Hepatic stellate cell (primary cell): ENCODE data around the gene USH1C.
A peak's percentile ranks its signal among the peaks of the same experiment; 100 is the strongest.

ENCODE experiments used
- DNase-seq: peaks from one replicate; pipeline ENCODE4 v3.0.0; 2011; ENCODE audit warnings: low spot score

Gene USH1C

DNA sequence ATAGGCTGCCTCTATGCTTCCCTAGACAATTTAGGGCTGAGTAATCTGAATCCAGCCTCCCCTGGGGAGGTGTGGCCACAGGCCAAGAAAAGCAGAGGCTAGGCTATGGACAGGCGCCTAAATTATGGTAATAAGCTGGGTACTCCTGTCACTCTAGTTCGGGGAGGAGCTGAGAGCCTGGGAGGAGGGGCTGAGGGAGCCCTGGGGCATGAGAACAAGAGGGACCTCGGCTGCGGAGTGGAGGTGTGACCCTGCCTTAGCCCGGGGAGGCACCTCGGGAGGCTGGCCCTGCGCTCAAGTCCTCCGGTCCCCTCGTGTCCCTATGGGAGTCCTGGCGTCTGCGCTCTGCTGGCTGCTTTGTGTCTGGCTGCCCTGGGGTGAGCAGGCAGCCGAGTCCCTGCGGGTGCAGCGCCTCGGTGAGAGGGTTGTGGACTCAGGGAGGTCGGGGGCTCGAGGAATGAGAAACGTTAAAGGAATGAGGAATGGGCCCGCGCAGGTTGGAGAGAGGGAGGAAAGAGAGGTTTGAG, 2.9 kb upstream of the USH1C start, which contains the start of gene OTOG:
OTOG (plus strand) TSS at position 209 of the 527 bp plus-strand sequence; CDS start at position 323, 114 bp downstream.
- DNase-seq, result no peak

DNA sequence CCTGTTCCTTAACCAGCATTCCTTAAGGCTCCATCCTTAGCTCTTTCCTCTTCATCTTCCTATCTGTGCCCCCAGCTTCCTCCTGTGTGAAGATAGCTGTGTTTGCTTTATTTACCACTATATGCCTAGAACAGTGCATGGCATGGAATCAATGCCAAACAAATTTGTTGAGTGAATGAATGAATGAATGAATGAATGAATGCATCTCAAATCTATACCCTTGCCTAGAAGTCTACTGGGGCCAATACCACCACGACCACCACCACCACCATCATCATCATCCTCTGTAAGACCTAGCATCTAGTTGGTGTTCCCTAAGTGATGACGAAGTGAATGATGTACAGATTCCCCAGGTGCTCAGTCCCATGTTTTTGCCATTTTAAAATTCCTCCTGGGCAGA, 2.0 kb upstream of the USH1C start:
- DNase-seq, result no peak

DNA sequence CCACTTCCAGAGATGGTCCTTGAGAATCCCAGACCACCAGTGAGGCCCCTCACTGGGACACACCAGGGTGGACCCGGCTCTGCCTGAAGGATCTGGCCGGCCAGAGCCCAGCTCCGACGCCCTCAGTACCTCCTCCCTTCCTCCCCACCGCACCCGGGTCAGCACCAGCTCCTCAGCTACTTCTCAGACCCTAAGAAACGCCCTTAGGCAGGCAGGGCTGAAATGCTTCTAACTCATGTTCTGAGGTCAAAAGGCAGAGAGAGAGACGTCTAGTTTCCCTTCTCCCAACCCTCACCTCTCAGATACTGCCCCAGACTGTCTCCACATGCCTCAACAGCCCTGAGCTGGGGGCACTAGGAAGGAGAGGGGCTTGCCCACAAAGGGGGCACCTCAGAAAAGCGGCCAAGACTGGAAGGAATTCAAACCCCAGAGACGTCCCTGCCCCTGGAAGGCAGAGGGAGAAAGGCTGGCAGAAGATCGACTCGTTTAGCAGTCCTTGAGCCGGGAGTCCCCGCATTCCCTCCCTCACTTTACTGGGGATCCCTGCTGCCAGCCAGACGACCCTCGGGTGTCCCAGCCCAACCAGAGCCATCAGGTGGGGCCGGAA, 539 bp downstream of the USH1C start:
- DNase-seq, result no peak

DNA sequence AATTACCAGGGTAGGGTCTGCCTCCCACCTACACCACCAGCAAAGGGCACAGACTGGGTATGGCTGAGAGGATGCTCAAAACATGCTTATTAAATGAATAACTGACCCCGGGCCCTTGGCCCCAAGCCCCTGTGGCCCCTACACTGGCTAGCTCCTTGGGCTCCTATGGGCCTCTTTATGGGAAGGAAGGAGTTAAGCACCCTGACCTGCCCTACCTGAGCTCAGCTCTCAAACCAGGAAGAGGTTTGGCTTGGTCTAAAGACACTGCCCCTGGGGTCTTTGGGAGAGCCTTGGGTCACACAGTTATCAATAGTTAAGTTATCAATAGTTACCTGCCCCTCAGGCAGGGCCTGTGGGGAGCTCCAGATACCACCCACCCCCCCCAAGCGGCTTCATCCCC, 1.2 kb downstream of the USH1C start:
- no peak for DNase-seq

DNA sequence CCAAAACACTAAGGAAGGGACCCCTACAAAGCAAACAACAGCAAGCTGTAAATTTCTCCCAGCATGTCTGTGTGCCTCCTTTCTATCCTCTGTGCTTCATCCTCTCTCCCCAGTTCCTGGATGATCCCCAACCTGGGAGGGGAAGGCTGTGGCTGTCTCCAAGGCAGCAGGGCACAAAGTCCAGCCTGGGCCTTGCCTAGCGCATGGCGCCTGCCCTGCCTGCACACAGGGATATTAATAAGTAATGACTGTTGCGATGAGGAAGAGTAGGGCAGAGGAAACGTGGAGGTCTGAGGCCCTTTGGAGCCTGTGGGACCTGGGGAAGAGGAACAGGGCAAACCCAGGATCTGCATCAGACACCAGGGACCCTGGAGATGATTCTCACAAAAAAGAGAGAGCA, 2.0 kb downstream of the USH1C start:
- no peak for DNase-seq

DNA sequence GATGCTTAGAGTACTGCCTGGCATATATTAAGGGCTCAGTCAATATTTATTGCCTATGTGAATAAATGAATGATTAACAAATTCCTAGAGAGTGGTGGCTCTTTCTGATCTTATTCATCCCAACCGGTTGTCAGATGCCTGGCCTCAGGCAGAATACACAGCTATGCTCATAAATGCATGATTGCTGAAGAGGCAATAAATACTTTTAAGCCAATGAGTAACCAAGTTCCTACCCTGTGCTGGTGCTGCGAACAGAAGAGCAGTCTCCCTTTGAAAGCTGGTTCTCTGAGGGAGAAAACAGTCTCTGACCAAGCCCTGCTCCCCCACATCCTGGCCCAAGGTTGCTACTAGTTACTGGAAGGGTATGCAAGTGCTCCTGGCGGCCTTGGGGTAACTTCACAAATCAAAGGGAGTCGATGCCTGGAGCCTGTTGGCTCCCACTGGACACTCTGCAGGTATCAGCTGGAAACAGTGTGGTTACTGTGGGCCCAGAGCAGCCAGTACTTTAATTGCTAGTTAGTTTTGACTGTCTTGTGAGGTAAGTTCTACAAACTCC, 2.8 kb downstream of the USH1C start:
- no peak for DNase-seq

DNA sequence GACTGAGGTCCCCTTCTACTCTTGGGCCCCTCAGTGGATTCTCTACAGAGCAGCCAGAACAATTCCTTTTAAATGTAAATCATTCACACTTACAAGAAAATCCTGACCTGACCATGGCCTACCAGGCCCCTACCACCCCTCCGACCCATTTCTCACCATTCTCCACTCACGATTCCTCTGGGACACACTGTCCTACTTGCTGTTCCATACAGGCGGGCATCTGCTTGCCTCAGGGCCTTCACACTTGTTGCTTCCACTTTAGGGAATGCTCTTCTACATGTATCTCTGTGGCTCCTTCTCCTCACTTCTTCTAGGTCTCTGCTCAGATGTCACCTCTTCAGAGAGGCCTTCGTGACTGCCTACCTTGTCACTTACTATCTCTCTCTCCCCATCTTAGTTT, 3.4 kb downstream of the USH1C start:
- DNase-seq, result no peak

DNA sequence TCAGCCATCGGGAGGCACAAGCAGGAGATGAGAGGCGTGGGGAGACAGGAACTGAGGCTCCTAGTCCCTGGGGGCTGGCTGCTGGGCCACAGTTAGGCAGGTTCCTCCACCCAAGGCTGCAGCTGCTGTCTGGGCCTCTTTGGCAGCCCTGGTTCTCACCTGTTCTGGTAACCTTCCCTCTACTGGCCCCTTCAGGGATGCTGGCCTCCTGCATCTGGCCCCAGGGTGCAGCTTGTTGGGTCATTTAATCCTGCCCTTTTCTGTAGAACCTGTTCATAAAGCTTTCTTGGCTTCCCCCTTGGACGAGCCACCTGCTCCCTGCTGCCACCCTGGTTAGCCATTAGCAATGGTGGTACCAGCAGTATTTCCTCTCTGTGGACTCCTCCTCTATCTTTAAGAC, 5.5 kb downstream of the USH1C start:
- no peak for DNase-seq

DNA sequence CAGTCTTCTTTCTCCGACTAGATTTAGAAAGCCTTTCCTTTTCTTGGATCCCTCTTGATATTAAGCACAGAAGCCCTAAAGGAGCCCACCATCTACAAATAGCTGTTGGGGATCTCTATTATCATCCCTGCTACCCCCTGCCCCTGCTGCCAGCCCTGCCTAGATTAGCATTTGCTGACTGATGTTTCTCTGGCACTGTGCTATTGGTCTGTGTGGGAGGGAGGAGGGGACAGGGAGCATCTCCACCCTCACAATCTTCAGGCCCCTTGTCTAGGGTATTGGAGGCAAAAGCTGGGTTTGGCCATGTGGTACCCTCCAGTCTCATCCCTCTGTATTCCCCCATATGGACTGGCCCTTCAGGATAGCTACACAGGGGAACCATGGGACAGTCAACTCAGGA, 6.2 kb downstream of the USH1C start:
- DNase-seq, result no peak

DNA sequence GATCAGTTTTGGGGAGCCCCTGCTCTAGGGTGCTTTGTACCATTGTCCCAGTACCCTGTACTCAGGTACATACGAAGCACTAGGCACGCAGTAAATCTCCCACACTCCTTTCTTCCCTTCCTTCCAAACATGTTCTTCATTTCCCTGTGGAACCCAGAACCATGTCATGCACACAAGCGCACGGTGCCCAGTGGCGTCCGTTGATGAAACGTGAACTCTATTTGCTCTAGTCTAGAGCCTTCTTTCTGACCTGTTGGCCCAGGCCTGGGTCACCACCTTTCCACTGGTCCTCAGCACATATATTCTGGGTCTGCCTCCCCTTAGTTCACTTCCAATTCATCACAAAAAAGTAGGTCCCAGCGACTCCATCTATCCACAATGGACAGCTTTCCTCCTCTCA, 7.0 kb downstream of the USH1C start:
- no peak for DNase-seq

DNA sequence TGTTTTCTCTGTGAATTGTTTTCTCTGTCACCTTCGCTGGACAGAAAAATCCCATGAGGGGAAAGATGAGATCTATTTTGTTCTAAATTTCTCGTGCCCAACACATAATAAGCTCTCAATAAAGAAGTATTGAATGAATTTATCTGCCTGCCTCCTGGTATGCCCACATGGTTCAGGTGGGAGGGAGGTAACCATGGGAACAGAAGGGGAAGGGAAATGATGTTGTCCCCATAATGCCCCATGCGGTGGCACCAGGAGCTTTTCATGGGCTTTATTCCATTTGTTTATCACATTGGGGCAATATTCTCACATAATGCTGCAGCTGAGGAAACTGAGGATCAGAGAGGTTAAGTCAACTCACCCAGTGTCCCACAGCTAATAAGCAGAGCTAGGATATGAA, 8.7 kb downstream of the USH1C start:
- no peak for DNase-seq

DNA sequence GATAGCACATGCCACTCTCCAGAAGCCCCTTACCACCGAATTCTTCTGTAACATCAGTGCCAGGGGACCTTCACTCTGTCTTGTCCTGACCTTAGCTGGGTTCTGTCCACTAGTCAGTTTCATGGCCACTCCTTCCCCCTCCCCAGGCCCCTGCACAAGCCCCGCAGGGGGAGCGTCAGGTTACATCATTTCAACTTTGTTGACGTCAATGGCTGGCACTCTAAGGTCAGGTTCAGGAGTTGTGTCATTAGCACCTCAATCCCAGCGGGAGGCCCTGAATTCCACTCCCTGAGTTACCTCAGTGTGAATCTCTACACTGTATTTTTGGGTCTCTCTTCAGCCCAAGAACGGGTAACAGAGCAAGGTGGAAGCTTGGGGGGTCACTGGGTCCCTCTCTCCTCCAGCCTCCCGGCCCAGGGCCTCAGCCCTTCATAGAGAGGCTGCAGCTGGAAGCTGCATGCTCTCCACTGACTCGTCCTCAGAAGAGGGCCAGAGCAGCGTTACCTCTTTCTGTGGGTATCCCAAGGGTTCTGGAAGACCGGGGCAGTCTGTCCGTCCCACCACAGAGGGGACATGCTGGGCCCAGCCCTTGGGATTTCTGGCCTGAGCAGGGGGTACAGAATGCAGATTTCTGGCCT, 10.3 kb downstream of the USH1C start:
- no peak for DNase-seq

DNA sequence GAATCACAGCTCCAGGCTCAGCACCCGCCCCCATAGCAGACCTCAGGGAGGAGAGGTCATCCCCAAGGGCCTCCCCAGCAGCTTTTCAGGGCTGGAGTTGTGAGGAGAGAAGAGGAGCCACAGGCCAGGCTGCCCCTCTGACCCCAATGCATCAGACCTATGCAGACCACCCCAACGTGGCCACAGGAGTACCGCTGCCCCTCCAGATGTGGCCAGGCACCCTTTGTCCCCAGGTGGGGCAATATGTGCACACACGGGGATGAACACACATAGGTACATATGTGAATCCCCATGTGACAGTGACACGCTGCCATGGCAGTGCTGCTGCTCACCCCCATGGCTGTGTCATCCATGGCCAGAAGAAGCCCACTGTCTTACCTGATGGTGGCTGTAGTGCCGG, 10.9 kb downstream of the USH1C start:
- DNase-seq, result no peak

DNA sequence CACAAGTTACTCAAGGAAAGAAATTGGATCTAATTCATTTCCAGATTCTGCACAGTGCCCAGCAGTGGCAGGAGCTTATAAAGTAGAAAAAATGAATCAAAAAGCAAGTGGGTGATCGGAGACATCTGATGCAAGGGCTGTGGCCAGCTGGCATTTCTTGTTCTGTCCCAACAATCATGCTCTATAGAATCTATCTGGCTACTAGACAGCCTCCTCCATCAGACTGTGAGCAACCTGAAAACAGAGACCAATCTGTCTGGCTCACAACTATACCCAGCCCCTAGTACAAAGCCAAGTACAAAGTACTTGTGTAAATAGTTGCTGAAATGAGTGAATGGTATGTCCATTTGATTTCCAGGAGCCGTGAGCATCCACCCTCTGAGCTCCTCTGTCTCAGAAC, 11.4 kb downstream of the USH1C start:
- DNase-seq, result no peak

DNA sequence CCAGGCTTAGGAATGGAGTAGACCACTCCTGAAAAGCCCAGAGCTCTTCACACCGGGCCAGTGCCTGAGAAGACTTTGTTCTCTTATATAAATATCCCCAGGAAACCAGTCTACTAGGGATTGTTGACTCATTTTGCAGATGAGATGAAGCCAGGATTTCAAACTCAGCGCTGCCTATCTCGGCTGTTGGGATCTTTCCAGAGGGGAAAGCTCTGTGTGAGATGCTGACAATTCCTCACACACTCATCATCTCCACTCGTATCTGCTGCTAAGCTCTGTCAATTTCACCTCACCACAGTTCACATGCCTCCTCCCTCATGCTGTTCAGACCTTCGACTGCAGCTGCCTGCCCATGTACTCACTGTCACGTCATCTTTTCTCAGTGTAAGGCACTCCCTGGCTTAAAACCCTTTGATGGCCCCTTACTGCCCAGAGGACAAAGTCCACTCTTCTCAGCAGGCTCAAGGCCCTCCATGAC, 12.5 kb downstream of the USH1C start:
- DNase-seq, result peak; percentile 37

DNA sequence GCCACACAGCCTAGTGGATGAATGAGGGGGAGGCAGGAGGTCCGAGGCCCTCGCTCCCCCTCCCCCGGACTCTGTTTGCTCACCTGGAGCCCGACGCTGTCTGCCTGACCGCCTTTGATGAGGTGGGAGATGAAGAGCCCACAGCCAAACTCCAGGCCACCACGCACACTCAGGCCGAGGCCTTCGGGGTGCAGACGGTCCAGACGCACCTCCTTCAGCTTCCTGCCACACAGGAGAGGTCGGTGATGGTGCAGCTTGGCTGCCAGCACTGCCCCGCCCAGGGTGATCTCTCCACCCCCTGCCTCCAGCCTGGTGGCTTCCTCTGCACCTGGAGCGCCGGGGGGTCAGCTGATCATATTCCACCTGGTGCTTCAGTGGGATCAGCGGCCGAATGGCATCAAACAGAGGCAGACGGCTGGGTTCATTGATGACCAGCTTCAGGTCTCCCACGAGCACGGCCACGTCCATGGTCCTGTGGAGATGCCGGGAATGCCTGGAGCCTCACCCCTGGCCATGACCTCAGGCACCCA, 13.1 kb downstream of the USH1C start:
- DNase-seq, result no peak

DNA sequence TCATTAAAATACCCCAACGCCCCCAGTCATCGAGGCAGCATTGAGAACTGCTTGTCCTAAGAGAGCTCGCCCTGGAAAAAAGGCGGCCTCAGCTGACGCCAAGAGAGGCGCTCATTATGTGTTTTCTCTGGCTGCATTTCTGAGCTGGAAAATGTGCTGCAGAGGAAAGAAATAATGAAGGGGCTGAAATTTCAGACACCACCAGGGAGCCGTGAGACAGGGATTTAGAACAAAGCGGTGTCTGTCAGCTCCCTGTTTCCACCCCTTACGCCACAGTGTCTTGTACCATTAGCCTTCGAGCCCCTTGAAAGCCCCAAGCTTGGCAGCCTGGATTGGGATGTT, 14.4 kb downstream of the USH1C start:
- no peak for DNase-seq

DNA sequence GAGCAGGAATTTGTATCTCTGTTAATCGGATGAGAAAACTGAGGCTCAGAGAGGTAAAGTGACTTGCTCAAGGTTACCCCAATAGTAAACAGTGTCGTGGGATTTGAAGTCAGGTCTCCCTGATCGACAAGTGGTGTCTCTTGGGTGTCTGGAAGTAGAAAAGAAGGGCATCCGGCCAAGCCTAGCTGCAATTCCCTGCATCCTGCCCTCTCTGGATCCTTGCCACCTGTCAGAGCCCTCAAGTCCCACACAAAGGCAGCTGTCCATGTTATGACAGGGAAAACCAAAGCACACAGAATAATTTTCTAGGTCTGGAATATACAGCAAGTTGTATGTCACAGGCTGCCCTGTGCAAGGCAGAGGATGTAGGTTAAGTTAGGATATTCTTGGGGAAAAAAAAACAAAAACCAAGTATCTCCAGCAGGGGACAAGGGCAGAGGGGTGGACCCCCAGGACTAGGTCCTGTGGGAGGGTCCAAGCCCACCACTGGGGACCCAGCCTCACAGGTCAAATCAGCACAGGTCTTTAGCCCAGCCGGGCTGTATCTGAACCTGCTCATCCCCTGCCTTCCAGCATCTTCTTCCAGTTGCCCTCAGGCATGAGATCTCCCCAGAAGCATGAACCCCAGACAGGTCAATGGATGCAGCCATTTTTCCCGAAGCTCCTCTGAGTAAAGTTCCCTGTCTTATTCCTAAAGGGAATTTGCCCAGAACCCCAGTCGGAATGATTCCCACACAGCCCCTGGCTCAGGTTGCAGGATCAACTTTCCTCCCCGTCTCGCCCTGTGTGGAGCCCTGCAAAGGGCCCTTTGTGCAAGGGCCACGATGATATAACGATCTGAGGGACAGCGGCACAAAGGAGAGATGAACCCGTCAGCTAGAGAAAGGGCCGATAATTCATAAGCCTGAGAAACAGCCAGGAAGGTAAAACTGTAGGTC, 15.0 kb downstream of the USH1C start:
- DNase-seq, result no peak

DNA sequence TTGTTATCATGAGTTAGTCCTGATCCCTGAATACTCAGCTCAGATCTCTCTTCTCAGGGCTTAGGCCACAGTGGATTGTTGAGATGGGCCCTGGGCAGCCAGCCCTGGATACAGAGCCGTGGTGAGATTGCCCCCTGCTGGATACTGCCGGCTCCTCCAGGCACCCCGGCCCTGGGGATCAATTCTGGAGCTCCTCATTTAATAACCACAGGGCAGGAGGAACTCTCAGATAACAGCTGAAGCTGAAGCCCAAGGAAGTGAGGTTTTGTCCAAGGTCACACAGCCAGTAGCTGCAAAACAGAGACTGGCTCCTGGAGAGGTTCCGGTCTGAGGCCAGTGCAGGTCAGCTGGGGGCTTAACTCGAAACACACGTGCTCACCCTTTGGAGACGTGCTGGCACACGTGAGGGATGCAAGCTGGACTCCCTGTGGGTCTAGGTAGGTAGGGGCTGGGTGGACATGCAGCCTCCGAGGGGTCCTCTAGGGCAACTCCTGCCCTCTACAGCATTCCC, 16.0 kb downstream of the USH1C start:
- DNase-seq, result peak; percentile 86

DNA sequence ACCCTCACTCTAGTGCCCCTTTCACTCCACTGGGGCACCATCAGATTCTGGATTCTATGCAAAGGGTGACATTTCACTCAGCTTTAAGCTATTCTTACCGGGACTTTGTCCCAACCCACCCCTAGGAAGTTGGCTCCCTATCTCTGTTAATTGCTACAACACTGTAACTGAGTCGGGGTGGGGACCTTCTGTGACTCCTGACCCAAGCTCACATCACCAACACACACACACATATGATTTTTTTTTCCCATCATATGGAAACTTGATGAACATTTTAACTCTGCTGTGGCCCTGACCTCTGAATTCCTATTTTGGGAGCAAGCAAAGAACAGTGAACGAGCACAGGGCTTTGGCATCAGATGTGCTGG, 16.6 kb downstream of the USH1C start:
- DNase-seq, result no peak

DNA sequence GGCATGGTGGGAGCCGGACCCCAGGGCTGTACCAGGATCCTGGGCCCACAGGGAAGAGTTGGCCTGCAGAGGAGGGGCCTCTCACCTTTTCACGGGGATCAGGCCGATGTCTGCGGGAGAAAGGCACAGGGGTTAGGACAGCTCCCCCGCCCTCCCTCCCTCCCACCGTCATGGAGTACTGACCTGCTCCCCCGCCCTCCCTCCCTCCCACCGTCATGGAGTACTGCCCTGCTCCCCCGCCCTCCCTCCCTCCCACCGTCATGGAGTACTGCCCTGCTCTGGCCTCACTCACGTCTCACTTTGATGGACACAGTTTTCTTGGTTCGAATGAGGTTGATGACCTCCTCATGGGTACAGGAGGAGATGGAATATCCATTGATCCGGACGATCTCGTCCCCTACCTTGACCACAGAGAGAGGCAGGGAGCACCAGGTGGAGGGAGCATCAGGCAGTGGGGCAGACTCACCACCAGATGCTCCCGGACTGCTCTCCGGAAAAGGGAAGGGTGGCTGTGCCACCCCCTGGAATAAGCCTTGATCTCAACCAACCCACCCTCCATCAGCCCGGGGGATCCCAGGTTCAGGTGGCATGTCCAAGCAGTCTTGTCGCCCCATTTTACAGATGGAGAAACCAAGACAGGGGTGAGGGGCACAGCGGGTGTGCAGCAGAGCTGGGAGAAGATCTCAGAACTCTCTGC, 17.1 kb downstream of the USH1C start:
- DNase-seq, result no peak
